ENCODE measurements around the gene ARHGAP6. TPM values are rescaled to one million over a fixed set of nuclear protein-coding genes. Genes with fewer than 3 reads are reported as not detected.

Gene ARHGAP6
- total RNA-seq, 1 experiment from 2014 or later, result 0.50 TPM

DNA sequence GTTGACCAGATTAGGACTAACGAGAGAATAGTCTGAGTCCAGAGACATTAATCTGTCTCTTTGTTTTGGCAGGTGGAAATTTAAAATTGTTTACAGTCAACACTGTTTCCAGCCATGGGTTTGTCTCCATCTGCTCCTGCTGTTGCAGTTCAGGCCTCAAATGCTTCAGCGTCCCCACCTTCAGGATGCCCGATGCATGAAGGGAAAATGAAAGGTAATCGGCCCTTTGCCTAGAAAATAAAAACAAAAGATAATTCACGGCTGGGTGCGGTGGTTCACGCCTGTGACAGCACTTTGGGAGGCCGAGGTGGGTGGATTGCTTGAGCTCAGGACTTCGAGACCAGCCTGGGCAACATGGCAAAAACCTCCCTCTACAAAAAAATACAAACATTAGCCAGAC is 553.8 kb downstream of the ARHGAP6 start:
- H3K4me3 ChIP-seq (ENCODE audit: low read depth, low read length), result peak overlapping the region; percentile 82
- no peak for DNase-seq
- CTCF ChIA-PET, result no interaction called here
- POLR2A ChIA-PET, result no interaction called here
- no peaks in the 10 kb centered on the region for H3K27me3 ChIP-seq (replicated peaks; ENCODE audit: control insufficient read depth, insufficient read depth, low read length)
- Mint-ChIP-seq H3K9me3 (ENCODE audit: unreplicated experiment) (no peaks in the 10 kb centered on the region), H3K4me3 (ENCODE audit: unreplicated experiment) (no peak overlapping the region), H3K36me3 (ENCODE audit: insufficient read depth, unreplicated experiment) (peaks cover 39% of the 10 kb centered on the region), H3K27ac (ENCODE audit: unreplicated experiment) (peak overlapping the region; percentile 97), H3K4me1 (ENCODE audit: low read depth, unreplicated experiment) (no peaks in the 10 kb centered on the region), H3K27me3 (ENCODE audit: insufficient read depth, unreplicated experiment) (no peaks in the 10 kb centered on the region)
- no peaks in the 10 kb centered on the region for H3K9me3 ChIP-seq
- TF ChIP-seq, protein P1, sequence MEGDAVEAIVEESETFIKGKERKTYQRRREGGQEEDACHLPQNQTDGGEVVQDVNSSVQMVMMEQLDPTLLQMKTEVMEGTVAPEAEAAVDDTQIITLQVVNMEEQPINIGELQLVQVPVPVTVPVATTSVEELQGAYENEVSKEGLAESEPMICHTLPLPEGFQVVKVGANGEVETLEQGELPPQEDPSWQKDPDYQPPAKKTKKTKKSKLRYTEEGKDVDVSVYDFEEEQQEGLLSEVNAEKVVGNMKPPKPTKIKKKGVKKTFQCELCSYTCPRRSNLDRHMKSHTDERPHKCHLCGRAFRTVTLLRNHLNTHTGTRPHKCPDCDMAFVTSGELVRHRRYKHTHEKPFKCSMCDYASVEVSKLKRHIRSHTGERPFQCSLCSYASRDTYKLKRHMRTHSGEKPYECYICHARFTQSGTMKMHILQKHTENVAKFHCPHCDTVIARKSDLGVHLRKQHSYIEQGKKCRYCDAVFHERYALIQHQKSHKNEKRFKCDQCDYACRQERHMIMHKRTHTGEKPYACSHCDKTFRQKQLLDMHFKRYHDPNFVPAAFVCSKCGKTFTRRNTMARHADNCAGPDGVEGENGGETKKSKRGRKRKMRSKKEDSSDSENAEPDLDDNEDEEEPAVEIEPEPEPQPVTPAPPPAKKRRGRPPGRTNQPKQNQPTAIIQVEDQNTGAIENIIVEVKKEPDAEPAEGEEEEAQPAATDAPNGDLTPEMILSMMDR (IDR thresholded peaks at IDR 0.05; ENCODE audit: insufficient read depth in 1 of 2, low read depth in 1 of 2, low read length in 1 of 2, severe bottlenecking in 1 of 2, unreplicated experiment in 1 of 2), result no peak
- intact Hi-C loops (cut with micrococcal nuclease; ENCODE audit: unreplicated experiment), result loop anchor here (5.0 kb wide), 1 partner anchor 785 kb away; no protein-coding TSS in a partner anchor
- H3K36me3 ChIP-seq (ENCODE audit: control insufficient read depth, insufficient read depth, low read length), result no peaks in the 10 kb centered on the region
- H3K4me1 ChIP-seq, result no peaks in the 10 kb centered on the region
- BruUV-seq (replicated peaks), result TSS peak; percentile 46

GRCh38 chrX:11111037-11111851 is 554.5 kb downstream of the ARHGAP6 start, which contains the start of gene HCCS:
HCCS (plus strand) TSS chrX:11111332; CDS start chrX:11112061, 729 bp downstream.
- intact Hi-C loops (cut with micrococcal nuclease; ENCODE audit: unreplicated experiment), result loop anchor here (5.0 kb wide), 1 partner anchor 784 kb away; no protein-coding TSS in a partner anchor
- H3K4me1 ChIP-seq, result no peaks in the 10 kb centered on the region
- H3K27me3 ChIP-seq (replicated peaks; ENCODE audit: control insufficient read depth, insufficient read depth, low read length), result no peaks in the 10 kb centered on the region
- DNase-seq, result peak; percentile 85 to 86
- Mint-ChIP-seq H3K36me3 (ENCODE audit: insufficient read depth, unreplicated experiment) (peaks cover 33% of the 10 kb centered on the region), H3K9me3 (ENCODE audit: unreplicated experiment) (no peaks in the 10 kb centered on the region), H3K4me3 (ENCODE audit: unreplicated experiment) (no peak within 1 kb of the TSS), H3K4me1 (ENCODE audit: low read depth, unreplicated experiment) (no peaks in the 10 kb centered on the region), H3K27ac (ENCODE audit: unreplicated experiment) (peak within 1 kb of the TSS; percentile 97), H3K27me3 (ENCODE audit: insufficient read depth, unreplicated experiment) (no peaks in the 10 kb centered on the region)
- TF ChIP-seq, protein P1 (IDR thresholded peaks at IDR 0.05; ENCODE audit: insufficient read depth in 1 of 2, low read depth in 1 of 2, low read length in 1 of 2, severe bottlenecking in 1 of 2, unreplicated experiment in 1 of 2), result no peak
- ChIA-PET POLR2A (no interaction called here), CTCF (no interaction called here)
- peak within 1 kb of the TSS; percentile 82 for H3K4me3 ChIP-seq (ENCODE audit: low read depth, low read length)
- no TSS peak for BruUV-seq (replicated peaks)
- H3K9me3 ChIP-seq, result no peaks in the 10 kb centered on the region
- H3K36me3 ChIP-seq (ENCODE audit: control insufficient read depth, insufficient read depth, low read length), result no peaks in the 10 kb centered on the region

DNA sequence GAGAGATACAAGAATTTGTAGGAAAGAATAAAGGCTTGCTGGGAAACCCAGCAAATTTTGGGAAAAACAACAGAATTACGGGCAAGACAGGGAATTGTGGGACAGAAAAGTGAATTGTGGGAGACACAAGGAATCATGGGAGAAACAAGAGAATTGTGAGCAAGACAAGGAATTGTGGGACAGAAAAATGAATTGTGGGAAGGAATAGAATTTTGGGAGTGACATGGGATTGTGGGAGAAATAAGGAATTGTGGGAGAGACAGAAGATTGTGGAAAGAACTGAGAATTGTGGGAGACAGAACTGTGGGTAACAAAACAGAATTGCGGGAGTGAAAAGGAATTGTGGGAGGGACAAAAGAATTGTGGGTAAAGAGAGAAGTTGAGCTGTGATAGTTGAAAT is 555.8 kb downstream of the ARHGAP6 start:
- Mint-ChIP-seq H3K36me3 (ENCODE audit: insufficient read depth, unreplicated experiment) (peaks cover 22% of the 10 kb centered on the region), H3K27ac (ENCODE audit: unreplicated experiment) (no peak overlapping the region), H3K4me1 (ENCODE audit: low read depth, unreplicated experiment) (no peaks in the 10 kb centered on the region), H3K27me3 (ENCODE audit: insufficient read depth, unreplicated experiment) (no peaks in the 10 kb centered on the region), H3K9me3 (ENCODE audit: unreplicated experiment) (no peaks in the 10 kb centered on the region), H3K4me3 (ENCODE audit: unreplicated experiment) (no peak overlapping the region)
- Histone ChIP-seq H3K4me3 (ENCODE audit: low read depth, low read length) (no peak overlapping the region), H3K9me3 (no peaks in the 10 kb centered on the region), H3K27me3 (replicated peaks; ENCODE audit: control insufficient read depth, insufficient read depth, low read length) (no peaks in the 10 kb centered on the region), H3K36me3 (ENCODE audit: control insufficient read depth, insufficient read depth, low read length) (no peaks in the 10 kb centered on the region), H3K4me1 (no peaks in the 10 kb centered on the region)
- BruUV-seq (replicated peaks), result no TSS peak
- TF ChIP-seq, protein P1 (IDR thresholded peaks at IDR 0.05; ENCODE audit: insufficient read depth in 1 of 2, low read depth in 1 of 2, low read length in 1 of 2, severe bottlenecking in 1 of 2, unreplicated experiment in 1 of 2), result no peak
- ChIA-PET POLR2A (no interaction called here), CTCF (no interaction called here)
- DNase-seq, result no peak
- intact Hi-C loops (cut with micrococcal nuclease; ENCODE audit: unreplicated experiment), result loop anchor here (5.0 to 10.0 kb wide), 2 partner anchors 115 to 783 kb away; no protein-coding TSS in a partner anchor
